Stimulated activated CD4-positive, alpha-beta T cell treated with anti-CD3 and anti-CD28 coated beads, Interleukin-12 subunit alpha, Interleukin-12 subunit beta, amount 100 ng/mL, for 24 hours (primary cell): ENCODE results near the gene APOL3.
"Not testable (repeated sequence)": the region's sequence is repeated elsewhere in the genome, so short reads cannot be mapped to it uniquely, and the experiment has no call there.

Experiments
- DNase-seq, 2 experiments: peaks; one replicate each; pipeline ENCODE4 v3.0.0-alpha.2; 2020; ENCODE audit warnings: low read depth in 2 of 2

APOL3 gene

GRCh38 chr22:36134182-36134581 is 26.4 kb downstream of the APOL3 start:
- DNase-seq, result no peak

GRCh38 chr22:36131907-36132306 is 28.6 kb downstream of the APOL3 start:
- DNase-seq, result no peak

DNA sequence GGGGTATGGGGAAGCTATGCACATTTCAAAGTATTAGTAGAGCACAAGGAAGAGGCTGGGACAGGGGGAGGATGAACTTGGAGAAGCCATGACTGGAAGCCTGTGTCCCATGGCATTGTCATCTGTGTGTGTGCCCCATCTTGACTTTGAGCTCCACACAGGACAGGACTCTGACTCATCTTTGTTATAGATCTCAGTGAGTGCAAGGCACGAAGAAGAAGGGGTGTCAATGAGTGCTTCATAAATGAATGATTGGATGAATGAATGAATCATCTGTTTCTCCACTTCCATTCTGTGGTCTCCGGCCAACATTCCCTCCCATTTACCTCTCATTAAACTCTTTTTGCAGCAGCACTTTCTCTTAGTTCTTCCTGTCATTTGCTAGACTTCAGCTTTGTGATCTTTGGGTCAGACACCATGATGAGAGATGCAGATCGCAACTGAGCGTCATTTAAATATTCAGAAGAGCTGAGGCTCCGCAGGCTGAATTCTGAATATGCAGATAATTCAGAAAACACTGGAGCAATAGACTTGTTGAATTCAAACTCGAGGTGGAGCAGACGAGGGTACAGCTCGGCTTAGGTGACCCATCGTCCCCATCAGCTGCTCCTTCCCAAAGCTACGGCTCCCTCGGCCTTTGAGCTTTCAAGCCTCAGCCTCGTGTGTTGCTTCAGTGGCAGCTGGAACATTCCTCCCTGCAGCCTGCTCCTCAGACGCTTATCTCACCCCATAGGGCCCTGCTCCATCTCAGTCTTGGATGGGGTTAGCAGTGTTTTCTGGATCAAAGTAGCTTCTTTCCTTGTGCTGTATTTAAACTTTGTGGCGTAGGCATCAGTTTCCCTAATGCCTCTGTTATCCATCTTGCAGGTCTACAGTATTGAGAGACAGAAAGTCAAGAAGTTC is 30.8 kb downstream of the APOL3 start:
- no peak for DNase-seq

DNA sequence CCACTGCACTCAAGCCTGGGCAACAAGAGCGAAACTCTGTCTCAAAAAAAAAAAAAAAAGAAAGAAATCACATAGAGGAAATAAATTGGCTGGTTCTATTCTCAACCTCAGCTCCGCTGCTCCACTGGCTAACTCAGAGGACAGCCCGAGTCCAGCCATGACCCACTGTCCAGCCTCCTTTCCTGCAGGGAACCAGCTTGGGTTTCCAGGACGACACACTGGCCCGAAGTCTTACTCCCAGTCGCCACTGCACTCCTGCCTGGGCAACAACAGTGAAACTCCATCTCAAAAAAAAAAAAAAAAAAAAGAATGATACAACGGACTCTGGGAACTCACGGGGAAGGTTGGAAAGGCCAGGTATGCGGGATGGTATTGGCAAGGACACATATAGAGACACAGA is 31.5 kb downstream of the APOL3 start:
- no peak for DNase-seq

DNA sequence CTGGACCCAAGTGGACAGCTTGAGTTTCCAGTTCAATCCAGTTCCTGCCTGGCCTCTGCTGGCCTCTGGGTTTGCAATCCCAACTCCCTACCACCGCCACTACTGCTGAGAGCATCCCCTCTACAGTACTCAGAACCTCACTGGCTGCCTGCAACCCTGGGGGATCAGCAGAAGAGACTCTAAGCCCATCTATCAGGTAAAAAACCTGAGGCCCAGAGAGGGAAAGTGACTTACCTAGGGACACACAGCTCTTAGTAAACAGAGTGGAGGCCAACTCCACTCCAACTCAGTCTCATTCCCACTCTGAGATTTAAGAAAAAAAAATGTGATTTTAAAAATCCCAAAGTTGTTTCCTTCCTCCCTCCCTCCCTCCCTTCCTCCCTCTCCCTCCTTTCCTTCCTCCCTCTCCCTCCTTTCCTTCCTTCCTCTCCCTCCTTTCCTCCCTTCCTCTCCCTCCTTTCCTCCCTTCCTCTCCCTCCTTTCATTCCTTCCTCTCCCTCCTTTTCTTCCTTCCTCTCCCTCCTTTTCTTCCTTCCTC is 34.5 kb downstream of the APOL3 start:
- no peak for DNase-seq

DNA sequence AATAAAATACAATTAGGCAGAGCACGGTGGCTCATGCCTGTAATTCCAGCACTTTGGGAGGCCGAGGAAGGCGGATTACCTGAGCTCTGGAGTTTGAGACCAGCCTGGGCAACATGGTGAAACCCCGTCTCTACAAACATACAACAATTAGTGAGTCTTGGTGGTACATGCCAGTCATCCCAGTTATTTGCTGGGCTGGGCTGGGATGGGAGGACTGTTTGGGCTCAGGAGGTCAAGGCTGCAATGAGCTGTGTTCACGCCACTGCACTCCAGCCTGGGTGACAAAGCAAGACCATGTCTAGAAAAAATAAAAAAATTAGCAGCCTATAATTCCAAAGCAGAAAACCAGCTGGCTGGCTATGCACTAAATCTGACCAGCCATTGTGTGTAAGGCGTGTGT is 35.1 kb downstream of the APOL3 start:
- no peak for DNase-seq

DNA sequence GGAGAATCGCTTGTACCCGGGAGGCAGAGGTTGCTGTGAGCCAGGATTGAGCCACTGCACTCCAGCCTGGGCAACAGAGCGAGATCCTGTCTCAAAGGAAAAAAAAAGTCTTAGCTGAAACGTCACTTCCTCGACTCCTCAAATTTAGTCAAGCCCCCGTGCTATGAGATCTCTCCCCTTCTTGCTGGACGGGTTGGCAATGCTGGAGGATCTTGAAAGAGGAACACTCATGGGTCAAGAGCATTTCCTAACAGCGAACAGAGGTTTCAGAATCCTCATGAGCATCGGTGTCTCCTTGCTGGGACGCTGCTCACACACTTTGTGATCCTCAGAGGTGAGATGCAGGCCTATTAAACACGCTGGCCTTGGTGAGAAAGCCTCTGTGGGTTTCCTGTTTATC is 35.9 kb downstream of the APOL3 start:
- no peak for DNase-seq

GRCh38 chr22:36123673-36124630 is 36.6 kb downstream of the APOL3 start:
- DNase-seq, result peak; percentile 75 to 90

GRCh38 chr22:36120621-36121351 is 39.8 kb downstream of the APOL3 start:
- DNase-seq, result not testable (repeated sequence)

DNA sequence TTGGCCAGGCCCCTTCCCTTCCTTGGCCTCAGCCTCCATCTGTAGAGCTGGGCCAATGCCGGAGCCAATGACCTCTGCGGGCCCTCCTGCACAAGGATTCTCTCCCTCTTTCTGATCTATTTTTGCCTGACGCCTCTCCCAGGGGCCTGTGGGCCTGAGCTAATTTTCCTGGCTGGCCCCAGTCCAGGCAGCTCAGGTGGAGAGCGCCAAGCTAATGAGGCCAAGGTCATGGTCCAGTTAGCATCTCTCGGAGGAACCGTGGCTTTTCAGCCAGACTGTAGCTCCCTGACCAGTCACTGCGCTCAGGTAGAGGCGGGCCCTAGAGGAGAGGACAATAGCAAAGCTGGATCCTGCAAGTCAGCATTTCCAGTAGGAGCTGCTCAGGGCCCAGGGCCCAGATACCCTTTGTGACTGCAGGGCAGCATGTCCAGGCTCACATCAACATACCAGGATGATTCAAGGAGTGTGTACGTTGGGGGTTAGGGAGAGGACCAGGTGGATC is 43.5 kb downstream of the APOL3 start:
- DNase-seq, result no peak

DNA sequence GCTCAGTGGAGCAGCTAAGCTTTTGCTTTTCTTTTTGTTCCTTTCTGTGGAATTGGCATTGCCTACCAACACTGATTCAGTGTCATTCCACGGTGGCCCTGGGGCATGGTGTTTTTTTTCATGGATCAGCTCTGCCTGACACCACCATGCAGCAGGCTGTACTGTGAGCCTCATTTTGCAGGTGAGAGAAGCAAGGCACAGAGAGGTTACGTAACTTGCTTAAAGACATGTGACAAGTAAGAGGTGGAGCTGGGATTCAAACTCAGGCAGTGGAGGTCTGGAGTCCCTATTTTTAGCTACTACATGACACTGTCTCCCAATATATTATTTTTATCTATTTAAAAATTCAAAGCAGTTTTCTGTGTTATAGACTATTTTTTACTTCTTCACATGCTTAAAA is 44.4 kb downstream of the APOL3 start:
- DNase-seq, result no peak

DNA sequence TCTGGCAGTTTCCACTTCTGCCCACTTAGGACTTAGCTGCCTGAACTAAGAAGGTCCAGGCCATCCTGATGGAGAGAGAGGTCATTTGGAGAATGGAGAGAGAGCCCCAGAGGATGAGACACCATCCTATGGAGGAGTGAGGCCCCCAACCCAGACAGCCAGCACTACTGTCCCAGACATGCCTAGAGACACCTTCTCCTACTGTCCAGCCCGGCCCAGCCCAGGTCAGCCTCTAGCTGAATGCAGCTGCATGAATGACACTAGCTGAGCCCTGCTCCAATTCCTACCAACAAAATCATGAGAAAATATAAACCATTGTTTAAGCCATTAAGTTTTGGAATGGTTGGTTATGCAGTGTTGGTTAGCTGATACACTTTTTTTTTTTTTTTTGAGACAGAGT is 47.4 kb downstream of the APOL3 start:
- no peak for DNase-seq

- DNase-seq, result no peak
These were observed 49.2 kb downstream of the APOL3 start for GRCh38 chr22:36111316-36111715.

DNA sequence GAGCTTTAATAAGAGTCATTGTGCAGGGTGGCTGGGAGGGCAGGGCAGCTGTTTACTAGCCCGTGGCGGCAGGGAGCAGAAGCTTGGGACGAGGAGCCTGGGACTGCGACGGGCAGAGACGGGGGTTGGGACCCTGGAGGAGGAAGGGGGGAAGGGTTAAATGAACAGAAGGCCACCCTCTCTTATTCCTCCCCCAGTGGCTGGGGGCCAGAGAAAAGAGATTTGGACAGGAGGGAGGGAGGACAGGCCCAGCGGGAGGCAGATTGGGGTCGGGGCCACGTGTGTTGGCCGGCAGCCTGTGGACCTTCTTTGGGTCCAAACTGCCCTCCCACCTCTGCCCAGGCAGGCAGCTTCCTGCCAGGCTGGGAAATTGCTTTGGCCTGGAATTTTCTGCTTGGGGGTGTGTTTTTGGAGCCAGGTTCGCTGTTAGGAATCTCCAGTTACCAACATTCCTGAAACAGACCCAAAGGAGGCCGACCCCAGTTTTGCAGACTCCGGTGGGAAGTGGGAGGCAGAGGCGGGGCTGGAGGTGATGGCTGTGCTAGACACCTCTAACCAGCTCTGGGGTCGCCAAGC is 50.2 kb downstream of the APOL3 start:
- DNase-seq, result no peak

GRCh38 chr22:36107436-36107835 is 53.1 kb downstream of the APOL3 start:
- no peak for DNase-seq

- DNase-seq, result no peak
These were observed 53.6 kb downstream of the APOL3 start for GRCh38 chr22:36106910-36107309.

DNA sequence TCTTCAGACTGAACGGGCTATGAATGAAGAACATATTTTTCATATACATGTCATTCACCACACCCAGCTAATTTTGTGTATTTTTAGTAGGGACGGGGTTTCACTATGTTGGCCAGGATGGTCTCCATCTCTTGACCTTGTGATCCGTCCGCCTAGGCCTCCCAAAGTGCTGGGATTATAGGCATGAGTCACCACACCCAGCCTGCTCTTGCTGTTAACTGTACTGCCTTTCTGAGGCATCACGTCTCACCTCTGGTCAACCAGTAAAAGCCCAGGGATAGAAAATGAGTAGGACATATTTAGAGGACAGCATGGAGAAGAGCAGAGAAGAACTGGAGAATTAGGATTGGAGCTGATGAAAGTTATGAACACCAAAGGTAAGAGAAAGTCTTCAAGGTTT is 55.6 kb downstream of the APOL3 start:
- no peak for DNase-seq

DNA sequence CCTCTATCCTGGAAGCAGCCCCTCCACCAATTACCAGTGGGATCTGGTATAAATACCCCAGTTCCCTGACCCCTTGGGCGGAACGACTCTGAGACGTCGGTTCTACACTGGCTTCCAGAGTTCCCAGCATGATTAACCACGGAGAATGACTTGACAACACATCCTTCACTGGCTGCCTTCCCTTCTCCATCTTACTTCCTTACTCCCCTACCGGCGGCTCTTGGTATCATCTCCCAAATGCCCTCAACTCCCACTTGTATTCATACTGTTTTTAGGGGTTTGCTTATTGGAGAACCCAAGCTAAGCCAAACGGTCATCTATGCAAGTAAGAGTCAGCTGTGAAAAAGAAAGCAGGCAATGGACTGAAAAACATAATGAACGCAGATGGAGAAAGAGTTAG is 56.1 kb downstream of the APOL3 start:
- no peak for DNase-seq

- DNase-seq, result no peak
These were observed 56.7 kb downstream of the APOL3 start for GRCh38 chr22:36103891-36104290.

DNA sequence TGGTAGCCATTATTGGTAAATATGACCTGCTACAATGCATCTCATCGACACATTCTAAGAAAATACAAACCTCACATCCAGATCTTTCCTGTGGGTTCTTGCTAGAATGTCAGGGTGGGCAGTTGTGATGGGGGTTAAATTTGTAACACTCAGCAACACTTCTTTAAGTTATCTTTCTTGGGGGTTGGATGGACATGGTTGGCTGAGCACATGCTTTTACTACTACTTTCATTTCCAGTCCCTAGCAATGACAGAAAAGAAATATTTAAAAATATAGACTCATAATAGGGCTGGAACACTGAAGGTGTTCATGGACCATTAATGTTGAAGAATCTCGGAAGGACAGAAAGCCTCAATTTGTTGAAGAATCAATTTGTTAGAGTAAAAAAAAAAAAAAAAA is 57.6 kb downstream of the APOL3 start:
- no peak for DNase-seq

DNA sequence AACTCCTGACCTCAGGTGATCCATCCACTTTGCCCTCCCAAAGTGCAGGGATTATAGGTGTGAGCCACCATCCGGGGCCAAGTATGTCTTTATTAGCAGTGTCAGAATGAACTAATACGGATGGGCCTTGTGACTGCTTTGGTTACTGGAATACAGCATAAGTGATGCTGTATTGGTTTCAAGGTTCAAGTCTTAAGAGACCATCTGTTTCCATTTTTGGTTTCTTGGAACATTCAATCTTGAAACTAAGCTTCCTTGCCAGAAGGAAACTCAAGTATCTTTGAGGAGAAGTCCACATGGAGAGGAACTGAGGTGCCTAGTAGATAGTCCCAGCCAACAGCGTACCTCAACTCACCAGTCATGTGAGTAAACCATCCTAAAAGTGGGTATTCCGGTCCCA is 58.8 kb downstream of the APOL3 start:
- DNase-seq, result no peak
